Osteocyte (in vitro differentiated cells): ENCODE data around the gene B4GALT7. TPM values are rescaled to one million over a fixed set of nuclear protein-coding genes. Genes with fewer than 3 reads are reported as not detected.

ENCODE experiments used
- DNase-seq: peaks from one replicate; pipeline ENCODE4 v3.0.0; 2021; ENCODE audit warnings: mixed read lengths; ENCODE audit not compliant: unreplicated experiment; ENCODE audit errors: extremely low spot score
- H3K27ac Mint-ChIP-seq: one replicate; pipeline ENCODE4 v1.8.0; 2021; ENCODE audit warnings: mild to moderate bottlenecking, mixed read lengths; ENCODE audit not compliant: unreplicated experiment
- H3K27me3 Mint-ChIP-seq: one replicate; pipeline ENCODE4 v1.8.0; 2021; ENCODE audit warnings: mixed read lengths; ENCODE audit not compliant: unreplicated experiment
- H3K36me3 Mint-ChIP-seq: one replicate; pipeline ENCODE4 v1.8.0; 2021; ENCODE audit warnings: mixed read lengths; ENCODE audit not compliant: unreplicated experiment
- H3K4me1 Mint-ChIP-seq: one replicate; pipeline ENCODE4 v1.8.0; 2021; ENCODE audit warnings: mixed read lengths; ENCODE audit not compliant: unreplicated experiment
- H3K4me3 Mint-ChIP-seq: one replicate; pipeline ENCODE4 v1.8.0; 2021; ENCODE audit warnings: mild to moderate bottlenecking, moderate library complexity, mixed read lengths; ENCODE audit not compliant: unreplicated experiment
- H3K9me3 Mint-ChIP-seq: one replicate; pipeline ENCODE4 v1.8.0; 2021; ENCODE audit warnings: mixed read lengths; ENCODE audit not compliant: unreplicated experiment
- total RNA-seq: library from RNA; stranded (reverse); gene quantifications from 2 replicates; pipeline ENCODE4 v1.2.1, GENCODE V29; 2021
- TF ChIP-seq, protein P1 (sequence below): fragments of 200-600 bp; sonication (generic); IDR thresholded peaks from 2 replicates; pipeline ENCODE4 v1.5.0; 2021; ENCODE audit warnings: antibody characterized with exemption, mild to moderate bottlenecking, moderate library complexity

B4GALT7 gene
- total RNA-seq, 1 donor from 2014 or later: 36.0 TPM

DNA sequence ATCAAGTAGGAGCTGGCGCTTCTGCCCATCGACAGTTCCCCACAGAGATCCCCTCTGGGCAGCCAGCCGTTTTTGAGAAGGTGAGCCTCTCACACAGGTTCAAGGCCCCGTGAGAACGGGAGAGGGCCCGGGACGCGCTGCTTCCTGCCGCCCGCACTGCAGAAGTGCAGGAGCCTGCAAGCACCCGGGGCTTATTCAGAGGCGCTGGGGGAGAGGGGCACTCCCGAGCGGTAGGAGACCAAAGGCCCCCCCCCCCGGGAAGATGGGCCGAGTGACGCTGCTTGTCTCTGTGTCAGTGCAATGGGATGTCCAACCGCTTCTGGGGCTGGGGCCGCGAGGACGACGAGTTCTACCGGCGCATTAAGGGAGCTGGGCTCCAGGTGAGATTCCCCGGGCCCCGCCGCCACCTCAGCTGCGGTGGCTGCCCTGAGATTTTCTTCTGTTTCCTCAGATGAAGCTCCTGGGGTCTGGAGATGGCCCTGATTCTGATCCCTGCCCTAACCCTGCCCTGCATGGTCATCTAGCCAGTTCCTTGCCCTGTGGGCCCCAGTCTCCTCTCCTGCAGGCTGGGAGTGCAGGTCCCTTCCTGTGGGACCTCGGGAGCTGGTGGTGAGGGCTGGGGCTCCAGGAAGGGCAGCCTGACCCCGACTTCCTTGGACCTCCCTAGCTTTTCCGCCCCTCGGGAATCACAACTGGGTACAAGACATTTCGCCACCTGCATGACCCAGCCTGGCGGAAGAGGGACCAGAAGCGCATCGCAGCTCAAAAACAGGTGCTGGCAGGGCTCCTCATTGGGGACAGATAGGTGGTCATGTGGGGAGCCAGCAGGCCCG, 8.5 kb downstream of the B4GALT7 start:
- no peak overlapping the region for H3K4me3 Mint-ChIP-seq
- peak; percentile 77 for DNase-seq
- H3K27me3 Mint-ChIP-seq: no peaks in the 10 kb centered on the region
- TF ChIP-seq, protein P1, sequence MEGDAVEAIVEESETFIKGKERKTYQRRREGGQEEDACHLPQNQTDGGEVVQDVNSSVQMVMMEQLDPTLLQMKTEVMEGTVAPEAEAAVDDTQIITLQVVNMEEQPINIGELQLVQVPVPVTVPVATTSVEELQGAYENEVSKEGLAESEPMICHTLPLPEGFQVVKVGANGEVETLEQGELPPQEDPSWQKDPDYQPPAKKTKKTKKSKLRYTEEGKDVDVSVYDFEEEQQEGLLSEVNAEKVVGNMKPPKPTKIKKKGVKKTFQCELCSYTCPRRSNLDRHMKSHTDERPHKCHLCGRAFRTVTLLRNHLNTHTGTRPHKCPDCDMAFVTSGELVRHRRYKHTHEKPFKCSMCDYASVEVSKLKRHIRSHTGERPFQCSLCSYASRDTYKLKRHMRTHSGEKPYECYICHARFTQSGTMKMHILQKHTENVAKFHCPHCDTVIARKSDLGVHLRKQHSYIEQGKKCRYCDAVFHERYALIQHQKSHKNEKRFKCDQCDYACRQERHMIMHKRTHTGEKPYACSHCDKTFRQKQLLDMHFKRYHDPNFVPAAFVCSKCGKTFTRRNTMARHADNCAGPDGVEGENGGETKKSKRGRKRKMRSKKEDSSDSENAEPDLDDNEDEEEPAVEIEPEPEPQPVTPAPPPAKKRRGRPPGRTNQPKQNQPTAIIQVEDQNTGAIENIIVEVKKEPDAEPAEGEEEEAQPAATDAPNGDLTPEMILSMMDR: no peak
- H3K4me1 Mint-ChIP-seq: peaks cover 13% of the 10 kb centered on the region
- peaks cover 8% of the 10 kb centered on the region for H3K36me3 Mint-ChIP-seq
- no peaks in the 10 kb centered on the region for H3K9me3 Mint-ChIP-seq
- H3K27ac Mint-ChIP-seq: no peak overlapping the region

- Mint-ChIP-seq H3K4me1 (peaks cover 13% of the 10 kb centered on the region), H3K27ac (no peak overlapping the region), H3K36me3 (peaks cover 8% of the 10 kb centered on the region), H3K9me3 (no peaks in the 10 kb centered on the region), H3K4me3 (no peak overlapping the region), H3K27me3 (no peaks in the 10 kb centered on the region)
- TF ChIP-seq, protein P1: no peak
- peak; percentile 82 for DNase-seq
These were observed 9.4 kb downstream of the B4GALT7 start for GRCh38 chr5:177609076-177610059.

DNA sequence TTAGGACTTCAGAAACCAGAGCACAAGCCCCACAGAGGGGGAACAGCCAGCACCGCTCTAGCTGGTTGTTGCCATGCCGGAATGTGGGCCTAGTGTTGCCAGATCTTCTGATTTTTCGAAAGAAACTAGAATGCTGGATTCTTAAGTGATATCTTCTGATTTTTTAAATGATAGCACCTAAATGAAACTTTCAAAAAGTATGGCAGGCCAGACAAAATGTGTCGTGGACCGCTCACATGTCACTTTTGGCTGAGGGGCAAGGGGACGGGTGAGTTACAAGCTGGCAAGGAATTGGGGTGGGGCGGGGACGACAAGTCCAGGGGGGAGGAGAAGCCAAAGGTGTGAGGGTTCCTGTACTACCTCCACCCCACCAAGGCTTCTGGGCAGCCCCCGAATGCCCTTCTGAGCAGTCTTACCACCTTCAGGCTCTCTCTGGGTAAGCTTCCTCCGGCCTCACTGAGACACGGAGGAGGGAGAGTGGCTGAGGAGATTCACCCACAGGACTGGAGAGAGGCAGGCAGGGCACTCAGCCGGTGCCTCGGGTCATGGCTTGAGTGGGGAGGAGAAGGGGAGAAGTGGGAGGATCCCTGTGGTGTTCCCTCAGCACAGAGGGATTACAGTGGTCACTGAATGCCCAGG, 10.3 kb downstream of the B4GALT7 start:
- Mint-ChIP-seq H3K4me1 (peaks cover 13% of the 10 kb centered on the region), H3K27ac (no peak overlapping the region), H3K4me3 (no peak overlapping the region), H3K36me3 (peaks cover 8% of the 10 kb centered on the region), H3K27me3 (no peaks in the 10 kb centered on the region), H3K9me3 (no peaks in the 10 kb centered on the region)
- DNase-seq: peak; percentile 66
- TF ChIP-seq, protein P1: no peak

DNA sequence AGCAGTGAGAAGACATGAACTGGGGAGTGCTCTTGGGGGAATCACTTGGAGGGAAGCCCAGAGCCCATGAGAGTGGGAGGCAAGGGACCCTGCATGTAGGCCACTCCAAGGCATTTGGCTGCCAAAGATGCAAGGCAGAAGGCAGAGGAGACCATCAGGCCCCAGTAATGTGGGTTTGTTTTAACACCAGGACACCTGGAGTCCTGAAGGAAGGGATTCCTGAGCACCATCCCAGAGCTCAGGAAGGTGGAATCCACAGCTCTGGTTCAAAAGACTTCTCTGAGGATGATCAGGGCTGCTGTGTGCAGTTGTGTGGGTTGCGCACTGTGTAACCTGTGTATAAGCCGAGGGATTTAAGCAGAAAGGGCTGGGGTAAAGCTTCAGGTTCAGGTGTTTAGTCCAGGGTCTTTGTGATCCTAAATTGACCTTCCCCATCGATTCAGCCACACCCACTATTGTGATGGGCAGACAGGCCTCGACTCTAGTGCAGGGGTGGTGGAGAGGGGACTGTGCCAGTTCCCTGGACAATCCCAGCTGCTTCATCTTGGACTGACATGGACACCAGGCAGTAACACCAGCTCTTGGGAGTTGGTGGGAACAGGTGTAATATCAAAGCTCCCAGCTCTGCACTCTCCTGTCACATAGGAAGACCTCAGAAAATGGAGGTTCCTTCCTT, 11.0 kb downstream of the B4GALT7 start:
- no peak overlapping the region for H3K27ac Mint-ChIP-seq
- TF ChIP-seq, protein P1: no peak
- DNase-seq: peak; percentile 56
- H3K4me1 Mint-ChIP-seq: peaks cover 13% of the 10 kb centered on the region
- no peaks in the 10 kb centered on the region for H3K9me3 Mint-ChIP-seq
- peaks cover 6% of the 10 kb centered on the region for H3K36me3 Mint-ChIP-seq
- no peaks in the 10 kb centered on the region for H3K27me3 Mint-ChIP-seq
- H3K4me3 Mint-ChIP-seq: no peak overlapping the region
